WERI-Rb-1 (cell line): ENCODE measurements around the gene GATAD2B.

ENCODE experiments used
- DNase-seq: peaks from one replicate; pipeline ENCODE4 v3.0.0-alpha.2; 2020
- H3K27ac ChIP-seq: fragments of 250-450 bp; sonication (Bioruptor Pico); 2 replicates; pipeline ENCODE4 v1.5.1; 2020; ENCODE audit warnings: mild to moderate bottlenecking, moderate library complexity
- H3K27me3 ChIP-seq: fragments of 250-450 bp; sonication (Bioruptor Pico); 2 replicates; pipeline ENCODE4 v1.5.1; 2021; ENCODE audit warnings: mild to moderate bottlenecking, low read depth, moderate library complexity; ENCODE audit not compliant: insufficient read depth, severe bottlenecking
- H3K36me3 ChIP-seq: fragments of 250-450 bp; sonication (Bioruptor Pico); 2 replicates; pipeline ENCODE4 v1.5.1; 2020; ENCODE audit warnings: mild to moderate bottlenecking, moderate library complexity
- H3K4me3 ChIP-seq: 2 replicates; pipeline ENCODE4 v1.5.1; 2011; ENCODE audit warnings: low read depth, mild to moderate bottlenecking, control low read depth, low read length
- H3K9me3 ChIP-seq: fragments of 250-450 bp; sonication (Bioruptor Pico); 2 replicates; pipeline ENCODE4 v1.5.1; 2021; ENCODE audit warnings: mild to moderate bottlenecking, moderate library complexity; ENCODE audit not compliant: severe bottlenecking
- CTCF ChIP-seq: IDR thresholded peaks from 2 replicates; pipeline ENCODE4 v1.5.1; 2011; ENCODE audit warnings: low read depth, mild to moderate bottlenecking, control low read depth, inconsistent platforms, low read length

The GATAD2B gene

GRCh38 chr1:153872331-153872730 lies 50.4 kb downstream of the GATAD2B start:
- peaks cover 10% of the 10 kb centered on the region for H3K9me3 ChIP-seq
- TF ChIP-seq CTCF, result no peak
- H3K4me3 ChIP-seq, result no peak overlapping the region
- H3K27ac ChIP-seq, result no peak overlapping the region
- peaks cover 53% of the 10 kb centered on the region for H3K36me3 ChIP-seq
- H3K27me3 ChIP-seq, result no peaks in the 10 kb centered on the region
- no peak for DNase-seq

GRCh38 chr1:153869486-153869885 lies 53.3 kb downstream of the GATAD2B start:
- H3K4me3 ChIP-seq, result no peak overlapping the region
- no peak for DNase-seq
- H3K9me3 ChIP-seq, result peaks cover 10% of the 10 kb centered on the region
- no peak overlapping the region for H3K27ac ChIP-seq
- TF ChIP-seq CTCF, result no peak
- no peaks in the 10 kb centered on the region for H3K27me3 ChIP-seq
- peaks cover 41% of the 10 kb centered on the region for H3K36me3 ChIP-seq

DNA sequence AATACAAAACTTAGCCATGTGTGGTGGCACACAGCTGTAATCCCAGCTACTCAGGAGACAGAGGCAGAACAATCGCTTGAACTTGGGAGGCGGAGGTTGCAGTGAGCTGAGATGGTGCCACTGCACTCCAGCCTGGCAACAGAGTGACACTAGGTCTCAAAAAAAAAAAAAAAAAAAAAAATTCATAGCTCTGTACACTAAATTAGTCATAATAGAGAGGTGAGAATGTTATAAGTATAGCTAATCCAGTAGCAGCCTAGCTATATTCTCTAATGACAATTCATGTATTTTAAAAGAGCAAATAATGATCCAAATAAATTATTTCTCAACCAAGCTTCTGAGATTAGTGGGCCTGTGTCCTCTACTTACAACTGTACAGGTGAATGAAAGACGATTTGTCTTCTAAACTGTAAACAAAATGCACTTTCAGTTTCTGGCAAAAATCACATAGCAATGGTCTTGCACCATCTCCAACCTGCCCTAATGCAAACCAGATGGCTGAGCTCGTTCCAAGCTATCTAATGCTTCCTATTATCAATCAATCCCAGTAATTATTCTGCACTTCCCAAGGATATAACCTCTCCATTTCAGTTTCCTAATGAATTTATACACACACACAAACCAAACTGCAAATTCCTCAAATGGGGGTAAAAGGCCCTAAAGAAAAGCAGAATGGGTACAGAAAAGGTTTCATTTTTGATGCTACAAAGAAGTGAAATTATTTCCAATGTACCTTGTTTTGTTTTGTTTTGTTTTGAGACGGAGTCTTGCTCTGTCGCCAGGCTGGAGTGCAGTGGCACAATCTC lies 56.5 kb downstream of the GATAD2B start:
- H3K4me3 ChIP-seq, result no peak overlapping the region
- H3K27ac ChIP-seq, result no peak overlapping the region
- peaks cover 41% of the 10 kb centered on the region for H3K36me3 ChIP-seq
- no peaks in the 10 kb centered on the region for H3K27me3 ChIP-seq
- no peak for TF ChIP-seq CTCF
- DNase-seq, result no peak
- H3K9me3 ChIP-seq, result peaks cover 10% of the 10 kb centered on the region

DNA sequence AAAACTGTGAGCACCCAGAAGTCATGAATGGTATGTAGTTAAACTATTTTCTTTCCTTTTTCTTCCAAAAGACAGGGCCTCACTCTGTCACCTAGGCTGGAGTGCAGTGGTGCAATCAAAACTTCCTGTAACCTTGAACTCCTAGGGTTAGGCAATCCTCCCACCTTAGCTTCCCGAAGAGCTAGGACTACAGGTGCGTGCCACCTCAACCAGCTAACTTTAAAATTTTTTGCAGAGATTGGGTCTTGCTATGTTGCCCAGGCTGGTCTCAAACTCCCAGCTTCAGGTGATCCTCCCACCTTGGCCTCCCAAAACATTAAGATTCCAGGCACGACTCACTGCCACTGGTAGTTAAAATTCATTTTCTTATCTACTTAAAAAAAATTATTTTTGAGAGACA lies 62.5 kb downstream of the GATAD2B start:
- no peaks in the 10 kb centered on the region for H3K9me3 ChIP-seq
- H3K36me3 ChIP-seq, result peaks cover 63% of the 10 kb centered on the region
- no peak for TF ChIP-seq CTCF
- H3K4me3 ChIP-seq, result no peak overlapping the region
- DNase-seq, result no peak
- H3K27ac ChIP-seq, result no peak overlapping the region
- no peaks in the 10 kb centered on the region for H3K27me3 ChIP-seq

GRCh38 chr1:153857505-153857904 lies 65.3 kb downstream of the GATAD2B start:
- Histone ChIP-seq H3K27me3 (no peaks in the 10 kb centered on the region), H3K9me3 (no peaks in the 10 kb centered on the region), H3K36me3 (peaks cover 69% of the 10 kb centered on the region), H3K27ac (no peak overlapping the region), H3K4me3 (no peak overlapping the region)
- TF ChIP-seq CTCF, result no peak
- DNase-seq, result no peak

DNA sequence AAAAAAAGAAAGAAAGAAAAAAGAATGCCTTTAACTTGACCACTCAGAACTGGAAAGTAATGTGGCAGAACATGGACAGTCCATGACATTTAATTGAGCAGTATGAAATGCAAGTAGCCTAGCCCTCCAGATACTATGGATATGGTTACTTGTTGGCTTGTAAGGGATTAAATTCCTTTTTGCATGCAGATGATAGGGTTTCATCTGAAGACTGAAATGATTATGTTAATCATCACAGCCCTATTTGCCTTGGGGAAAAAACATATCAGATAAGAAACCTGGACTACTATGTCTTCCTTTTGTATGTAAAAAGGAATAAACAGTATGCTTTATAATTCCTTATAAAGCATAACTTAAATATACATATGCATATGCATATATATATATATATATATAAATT lies 66.0 kb downstream of the GATAD2B start:
- no peak overlapping the region for H3K4me3 ChIP-seq
- H3K36me3 ChIP-seq, result peaks cover 73% of the 10 kb centered on the region
- H3K27ac ChIP-seq, result no peak overlapping the region
- no peaks in the 10 kb centered on the region for H3K9me3 ChIP-seq
- TF ChIP-seq CTCF, result no peak
- no peak for DNase-seq
- no peaks in the 10 kb centered on the region for H3K27me3 ChIP-seq
